ENCODE measurements around the gene ANKRD42. TPM values are rescaled to one million over a fixed set of nuclear protein-coding genes. Genes with fewer than 3 reads are reported as not detected.
A peak's percentile ranks its signal among the peaks of the same experiment; 100 is the strongest.

Gene ANKRD42
- 1 to 10 TPM; 3.2 to 5.9 (median 3.6) TPM for total RNA-seq
- long read RNA-seq, partial matches to known transcripts, result 0 of 1 reads
- long read RNA-seq, other reads (novel, unspliced or antisense), result 0 of 1 reads

- ATAC-seq (peak; percentile 97 to 98 (median 98)), DNase-seq (peak; percentile 93 to 95 (median 95))
- 0% methylated on average over 37 of the region's 67 CpGs for WGBS (ENCODE audit: insufficient coverage, low coverage, low lambda C conversion rate, missing lambda C conversion rate)
- TF ChIP-seq CTCF (IDR thresholded peaks at IDR 0.05) (no peak), POLR2A (IDR thresholded peaks at IDR 0.05) (peak; percentile 51)
- H3K27ac ChIP-seq, result peak within 1 kb of the TSS; percentile 82 to 88 (median 86)
- H3K9me3 ChIP-seq, result no peaks in the 10 kb centered on the region
- intact Hi-C loops (cut with DNase I), result no loop called here
- H3K36me3 ChIP-seq, result peaks cover 0 to 27% (median 8%) of the 10 kb centered on the region in 4 donors
- peaks cover 0 to 13% (median 0%) of the 10 kb centered on the region in 4 donors for H3K4me1 ChIP-seq
- no peaks in the 10 kb centered on the region for H3K27me3 ChIP-seq
- peak within 1 kb of the TSS; percentile 73 to 86 (median 85) for H3K4me3 ChIP-seq
Observed at GRCh38 chr11:83193315-83194280, at the start of gene ANKRD42. TSS of gene ANKRD42 (plus strand) at chr11:83193712. CDS start at chr11:83194671, 959 bp downstream.

GRCh38 chr11:83147895-83148294 lies 45.6 kb upstream of the ANKRD42 start:
- H3K4me3 ChIP-seq, result no peak overlapping the region
- H3K36me3 ChIP-seq, result no peaks in the 10 kb centered on the region
- no peak for DNase-seq
- no peaks in the 10 kb centered on the region for H3K9me3 ChIP-seq
- no peak for ATAC-seq
- intact Hi-C loops (cut with DNase I), result no loop called here
- 78% methylated on average over 4 of the region's 4 CpGs for WGBS (ENCODE audit: insufficient coverage, low coverage, low lambda C conversion rate, missing lambda C conversion rate)
- H3K27ac ChIP-seq, result no peak overlapping the region
- TF ChIP-seq POLR2A (IDR thresholded peaks at IDR 0.05), result no peak
- TF ChIP-seq CTCF (IDR thresholded peaks at IDR 0.05), result no peak
- no peaks in the 10 kb centered on the region for H3K27me3 ChIP-seq
- no peaks in the 10 kb centered on the region for H3K4me1 ChIP-seq

GRCh38 chr11:83150450-83150849 lies 43.1 kb upstream of the ANKRD42 start:
- no peak for ATAC-seq
- H3K4me1 ChIP-seq, result no peaks in the 10 kb centered on the region
- TF ChIP-seq CTCF (IDR thresholded peaks at IDR 0.05) (no peak), POLR2A (IDR thresholded peaks at IDR 0.05) (no peak)
- H3K4me3 ChIP-seq, result no peak overlapping the region
- H3K9me3 ChIP-seq, result no peaks in the 10 kb centered on the region
- 79% methylated on average over 2 of the region's 2 CpGs for WGBS (ENCODE audit: insufficient coverage, low coverage, low lambda C conversion rate, missing lambda C conversion rate)
- no peak for DNase-seq
- no peaks in the 10 kb centered on the region for H3K36me3 ChIP-seq
- H3K27me3 ChIP-seq, result no peaks in the 10 kb centered on the region
- intact Hi-C loops (cut with DNase I), result no loop called here
- no peak overlapping the region for H3K27ac ChIP-seq

GRCh38 chr11:83151274-83151977 lies 42.1 kb upstream of the ANKRD42 start:
- Histone ChIP-seq H3K9me3 (no peaks in the 10 kb centered on the region), H3K4me1 (no peaks in the 10 kb centered on the region), H3K27me3 (no peaks in the 10 kb centered on the region), H3K27ac (no peak overlapping the region), H3K4me3 (no peak overlapping the region), H3K36me3 (no peaks in the 10 kb centered on the region)
- no peak for DNase-seq
- 87% methylated on average over 7 of the region's 10 CpGs for WGBS (ENCODE audit: insufficient coverage, low coverage, low lambda C conversion rate, missing lambda C conversion rate)
- TF ChIP-seq CTCF (IDR thresholded peaks at IDR 0.05), result no peak
- TF ChIP-seq POLR2A (IDR thresholded peaks at IDR 0.05), result no peak
- intact Hi-C loops (cut with DNase I), result no loop called here
- no peak for ATAC-seq

Measured in right lobe of liver (tissue), 6 donors.